Choroid plexus epithelial cell (primary cell): Measurements from ENCODE around the gene IFT81.
"Not testable (repeated sequence)": the region's sequence is repeated elsewhere in the genome, so short reads cannot be mapped to it uniquely, and the experiment has no call there.

Experiments used
- DNase-seq: peaks from one replicate; pipeline ENCODE4 v3.0.0-alpha.2; 2010; ENCODE audit warnings: low read depth
- H3K4me3 ChIP-seq: 2 replicates; pipeline ENCODE4 v1.5.1; 2011; ENCODE audit warnings: low read depth, mild to moderate bottlenecking, control low read depth, low read length, moderate library complexity
- CTCF ChIP-seq: conservative IDR thresholded peaks from 2 replicates; pipeline ENCODE4 v1.5.1; 2011; ENCODE audit warnings: low read depth, mild to moderate bottlenecking, control low read depth, inconsistent platforms, low read length, moderate library complexity

IFT81 gene

GRCh38 chr12:110117210-110117609 lies 6.9 kb upstream of the IFT81 start:
- DNase-seq, H3K4me3 ChIP-seq: not testable (repeated sequence)
- peak; percentile 30 for TF ChIP-seq CTCF

GRCh38 chr12:110117956-110118685 lies 6.0 kb upstream of the IFT81 start:
- DNase-seq: no peak
- no peak overlapping the region for H3K4me3 ChIP-seq
- TF ChIP-seq CTCF: no peak

GRCh38 chr12:110122929-110123328 lies 1.2 kb upstream of the IFT81 start:
- TF ChIP-seq CTCF: no peak
- no peak for DNase-seq
- no peak overlapping the region for H3K4me3 ChIP-seq

- no peak overlapping the region for H3K4me3 ChIP-seq
- DNase-seq: no peak
- TF ChIP-seq CTCF: no peak
These were observed 263 bp upstream of the IFT81 start for GRCh38 chr12:110123919-110124268.

- H3K4me3 ChIP-seq: no peak overlapping the region
- DNase-seq: no peak
- no peak for TF ChIP-seq CTCF
These were observed 2.4 kb downstream of the IFT81 start for GRCh38 chr12:110126557-110126956.

GRCh38 chr12:110134691-110135411 lies 10.7 kb downstream of the IFT81 start:
- DNase-seq: peak; percentile 66
- H3K4me3 ChIP-seq: no peak overlapping the region
- TF ChIP-seq CTCF: no peak

- no peak for DNase-seq
- H3K4me3 ChIP-seq: no peak overlapping the region
- no peak for TF ChIP-seq CTCF
These were observed 11.6 kb downstream of the IFT81 start for GRCh38 chr12:110135806-110136205.
